PFSK-1 (cell line): ENCODE results near the gene KCNA4.

Experiments used
- POLR2AphosphoS5 ChIP-seq: IDR thresholded peaks from 2 replicates; pipeline ENCODE4 v1.6.1; 2012; ENCODE audit warnings: low read depth, mild to moderate bottlenecking, control low read depth, low read length, moderate library complexity
- SIN3A ChIP-seq: IDR thresholded peaks from 2 replicates; pipeline ENCODE4 v1.6.1; 2012; ENCODE audit warnings: mild to moderate bottlenecking, low read length, moderate library complexity, borderline replicate concordance; ENCODE audit not compliant: insufficient read depth
- TAF1 ChIP-seq: IDR thresholded peaks from 2 replicates; pipeline ENCODE4 v1.6.1; 2012; ENCODE audit warnings: low read length, control low read depth, borderline replicate concordance; ENCODE audit not compliant: insufficient read depth

DNA sequence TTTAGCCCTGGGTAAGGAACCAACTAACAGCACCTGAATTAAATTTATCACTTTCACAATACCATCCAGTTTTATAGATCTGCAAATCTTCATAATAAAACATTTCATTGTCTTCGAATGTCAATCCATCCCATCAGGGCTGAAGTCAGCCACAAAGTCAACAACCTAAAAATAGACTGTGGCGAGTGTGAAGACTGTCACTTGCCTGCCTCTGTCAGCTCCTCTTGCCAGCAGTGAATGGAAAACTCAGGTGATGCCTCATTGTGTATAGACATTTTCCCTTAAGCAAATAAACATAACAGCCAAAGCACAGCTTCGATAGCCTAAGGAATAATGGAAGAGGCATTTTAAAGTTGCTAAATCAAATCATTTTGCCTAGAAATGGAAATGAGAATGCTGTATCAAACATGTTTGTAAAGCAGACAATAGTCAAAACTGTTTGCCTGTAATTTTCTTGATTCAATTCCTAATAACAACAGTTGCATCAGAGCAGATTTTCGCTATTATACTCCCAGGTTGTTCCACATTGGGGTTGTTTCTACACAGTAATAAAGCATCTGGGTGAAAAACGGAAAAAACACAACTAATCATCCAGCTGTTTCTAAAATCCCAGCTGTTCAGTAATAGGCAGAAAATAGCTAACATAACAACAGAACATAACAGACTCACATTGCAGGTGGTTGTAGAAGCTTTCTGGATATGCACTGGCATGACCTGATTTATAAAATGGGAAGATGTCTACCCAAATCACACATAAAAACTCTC lies 15.7 kb downstream of the KCNA4 start:
- TF ChIP-seq TAF1, result no peak
- no peak for TF ChIP-seq SIN3A
- TF ChIP-seq POLR2AphosphoS5, result no peak
